Cardiac fibroblast (primary cell): ENCODE results near the gene PRR36.
A peak's percentile ranks its signal among the peaks of the same experiment; 100 is the strongest.

Experiments used
- DNase-seq, 2 donors: peaks; one replicate each; pipeline versions ENCODE4 v3.0.0 to v3.0.0-alpha.2; 2010; ENCODE audit warnings: low read depth in 2 of 2
- H3K4me3 ChIP-seq, 2 donors: replicated peaks in 1 of 2; 1 replicate in 1 of 2; 2 replicates in 1 of 2; pipeline ENCODE4 v1.5.1; 2011; ENCODE audit warnings: low read depth in 2 of 2, low read length in 2 of 2, mild to moderate bottlenecking in 2 of 2, moderate library complexity in 1 of 2
- TF ChIP-seq, protein P1 (sequence below): IDR thresholded peaks from one replicate; pipeline ENCODE4 v1.5.1; 2011; ENCODE audit warnings: low read depth, mild to moderate bottlenecking, low read length, inconsistent platforms

PRR36 gene

DNA sequence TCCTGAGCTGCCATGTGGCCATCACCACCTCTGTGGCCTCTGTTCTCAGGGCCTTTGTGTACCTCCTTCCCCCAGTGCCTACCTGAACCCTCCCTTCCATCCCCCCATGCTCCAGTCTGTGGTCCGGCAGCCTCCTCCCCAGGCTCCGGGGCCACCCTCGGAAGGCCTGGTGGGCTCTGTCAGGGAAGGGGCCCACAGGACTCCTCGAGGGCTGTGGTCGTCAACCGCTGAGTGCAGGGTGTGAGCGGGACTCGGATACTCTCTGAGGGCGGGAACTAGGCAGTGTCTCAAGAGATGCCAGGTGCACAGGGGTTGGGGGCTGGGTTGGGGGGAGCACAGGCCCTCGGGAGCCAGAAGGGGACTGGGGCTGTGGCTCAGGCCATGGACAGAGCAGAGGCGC is 33.4 kb upstream of the PRR36 start:
- H3K4me3 ChIP-seq, result no peak overlapping the region
- TF ChIP-seq, protein P1, sequence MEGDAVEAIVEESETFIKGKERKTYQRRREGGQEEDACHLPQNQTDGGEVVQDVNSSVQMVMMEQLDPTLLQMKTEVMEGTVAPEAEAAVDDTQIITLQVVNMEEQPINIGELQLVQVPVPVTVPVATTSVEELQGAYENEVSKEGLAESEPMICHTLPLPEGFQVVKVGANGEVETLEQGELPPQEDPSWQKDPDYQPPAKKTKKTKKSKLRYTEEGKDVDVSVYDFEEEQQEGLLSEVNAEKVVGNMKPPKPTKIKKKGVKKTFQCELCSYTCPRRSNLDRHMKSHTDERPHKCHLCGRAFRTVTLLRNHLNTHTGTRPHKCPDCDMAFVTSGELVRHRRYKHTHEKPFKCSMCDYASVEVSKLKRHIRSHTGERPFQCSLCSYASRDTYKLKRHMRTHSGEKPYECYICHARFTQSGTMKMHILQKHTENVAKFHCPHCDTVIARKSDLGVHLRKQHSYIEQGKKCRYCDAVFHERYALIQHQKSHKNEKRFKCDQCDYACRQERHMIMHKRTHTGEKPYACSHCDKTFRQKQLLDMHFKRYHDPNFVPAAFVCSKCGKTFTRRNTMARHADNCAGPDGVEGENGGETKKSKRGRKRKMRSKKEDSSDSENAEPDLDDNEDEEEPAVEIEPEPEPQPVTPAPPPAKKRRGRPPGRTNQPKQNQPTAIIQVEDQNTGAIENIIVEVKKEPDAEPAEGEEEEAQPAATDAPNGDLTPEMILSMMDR, result no peak
- no peak for DNase-seq

GRCh38 chr19:7907122-7907521 is 32.9 kb upstream of the PRR36 start:
- no peak overlapping the region for H3K4me3 ChIP-seq
- TF ChIP-seq, protein P1, result no peak
- no peak for DNase-seq

DNA sequence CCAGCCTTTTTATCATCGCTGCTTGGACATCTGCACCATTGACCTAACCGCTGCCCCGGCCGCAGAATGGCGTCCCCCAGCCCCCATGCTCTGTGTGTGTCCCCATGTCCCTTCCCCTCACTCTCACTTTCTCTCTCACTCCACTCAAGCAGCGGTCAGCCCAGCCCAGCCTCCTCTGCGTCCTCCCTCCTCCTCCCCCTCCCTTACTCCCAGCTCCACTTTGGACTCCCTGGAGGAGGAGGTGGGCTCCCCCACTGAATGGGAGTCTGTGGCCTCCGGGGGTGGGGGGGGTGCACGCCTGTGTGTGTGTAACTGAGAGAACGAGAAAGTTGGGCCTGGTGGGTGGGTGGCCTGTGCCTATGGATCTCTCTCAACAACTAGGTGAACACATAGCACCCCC is 31.7 kb upstream of the PRR36 start:
- no peak overlapping the region for H3K4me3 ChIP-seq
- DNase-seq, result no peak
- TF ChIP-seq, protein P1, result no peak

DNA sequence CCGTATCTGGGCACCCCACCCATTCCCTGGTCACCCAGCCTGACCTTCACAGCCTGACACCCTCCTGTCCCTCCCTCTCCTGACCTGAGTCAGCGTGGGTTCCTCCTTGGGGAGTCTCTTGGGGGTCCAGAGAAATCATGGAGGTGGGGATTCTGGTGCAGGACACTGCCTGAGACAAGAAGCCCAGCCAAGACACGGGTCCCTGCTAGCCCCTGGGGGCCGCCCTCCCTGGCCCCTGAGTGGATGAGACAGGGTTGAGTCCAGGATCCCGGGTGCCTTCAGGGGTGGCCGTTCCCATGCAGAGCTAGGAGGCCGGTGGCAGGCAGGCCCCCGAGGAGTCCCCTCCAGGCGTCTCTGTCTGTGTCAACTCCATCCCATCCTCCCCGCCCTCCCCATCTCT is 31.1 kb upstream of the PRR36 start:
- peak overlapping the region; percentile 17 to 92 for H3K4me3 ChIP-seq
- DNase-seq, result no peak
- TF ChIP-seq, protein P1, result no peak

GRCh38 chr19:7904074-7905020 is 30.2 kb upstream of the PRR36 start:
- peak overlapping the region; percentile 92 to 93 for H3K4me3 ChIP-seq
- DNase-seq, result no peak
- TF ChIP-seq, protein P1, result no peak

- DNase-seq, result peak; percentile 99
- TF ChIP-seq, protein P1, result peak; percentile 28
- peak within 1 kb of the TSS; percentile 92 to 93 for H3K4me3 ChIP-seq
Measured at GRCh38 chr19:7903244-7904073, 29.3 kb upstream of the PRR36 start, which contains the start of gene MAP2K7. MAP2K7 (plus strand) TSS chr19:7903877; CDS start chr19:7903945, 68 bp downstream.
